ENCODE measurements around the gene SLC22A16.

- TF ChIP-seq CTCF (conservative IDR thresholded peaks at IDR 0.05 in 1 of 2, IDR thresholded peaks at IDR 0.05 in 1 of 2; ENCODE audit: low read depth in 1 of 2, low read length in 2 of 2), result no peak
- TF ChIP-seq EZH2 (IDR thresholded peaks at IDR 0.05; ENCODE audit: low read length, missing control alignments), result no peak
Observed at GRCh38 chr6:110446405-110446804, 30.0 kb downstream of the SLC22A16 start.

All from fibroblast of lung (primary cell).